Activated CD8-positive, alpha-beta T cell treated with anti-CD3 and anti-CD28 coated beads, Interleukin-2, amount 10 ng/mL, durations not matched to agents 7 days and 5 days (primary cell): ENCODE results near the gene ARFRP1. TPM values are rescaled to one million over a fixed set of nuclear protein-coding genes. Genes with fewer than 3 reads are reported as not detected.

Experiments
- ATAC-seq: fragments of 150-1000 bp; cut with Tn5 transposase; one replicate; pipeline ENCODE4 v1.10.0; 2021; ENCODE audit warnings: moderate library complexity
- CTCF ChIA-PET: fragments of 350-600 bp; sonication (Branson Sonifier 250); formaldehyde crosslinking; loops from one replicate; lab custom pipeline; 2021; ENCODE audit warnings: antibody characterized with exemption; lab: Charles Lee
- POLR2A ChIA-PET: fragments of 350-600 bp; sonication (Branson Sonifier 250); formaldehyde crosslinking; loops from one replicate; lab custom pipeline; 2021; ENCODE audit warnings: antibody characterized with exemption; lab: Charles Lee
- DNase-seq: peaks from one replicate; pipeline ENCODE4 v3.0.0-alpha.2; 2020
- H3K27ac Mint-ChIP-seq: one replicate; pipeline ENCODE4 v1.8.0; 2021; ENCODE audit warnings: mild to moderate bottlenecking, mixed read lengths
- H3K27me3 Mint-ChIP-seq: one replicate; pipeline ENCODE4 v1.8.0; 2021; ENCODE audit warnings: low read depth, mixed read lengths
- H3K36me3 Mint-ChIP-seq: one replicate; pipeline ENCODE4 v1.8.0; 2021; ENCODE audit warnings: low read depth, mixed read lengths
- H3K4me1 Mint-ChIP-seq: one replicate; pipeline ENCODE4 v1.8.0; 2021; ENCODE audit warnings: low read depth, mixed read lengths
- H3K4me3 Mint-ChIP-seq: one replicate; pipeline ENCODE4 v1.8.0; 2021; ENCODE audit warnings: mild to moderate bottlenecking, mixed read lengths
- H3K9me3 Mint-ChIP-seq: one replicate; pipeline ENCODE4 v1.8.0; 2022; ENCODE audit warnings: mixed read lengths; ENCODE audit not compliant: insufficient read depth
- total RNA-seq, 2 experiments: library from RNA; stranded (reverse); gene quantifications; one replicate each; pipeline ENCODE4 v1.2.3, GENCODE V29; 2021

Gene ARFRP1
- total RNA-seq, 2 experiments from 2014 or later = 55.2 to 57.6 TPM

- no peaks in the 10 kb centered on the region for H3K27me3 Mint-ChIP-seq
- no peak for ATAC-seq
- CTCF ChIA-PET = no interaction called here
- POLR2A ChIA-PET = interaction anchor here (0.7 to 1.0 kb wide), 2 partner anchors 30 to 167 kb away, joined by 3 read pairs; partner anchors contain the start of gene RTEL1
- no peak overlapping the region for H3K4me3 Mint-ChIP-seq
- DNase-seq = no peak
- no peaks in the 10 kb centered on the region for H3K4me1 Mint-ChIP-seq
- no peaks in the 10 kb centered on the region for H3K9me3 Mint-ChIP-seq
- no peak overlapping the region for H3K27ac Mint-ChIP-seq
- peaks cover 11% of the 10 kb centered on the region for H3K36me3 Mint-ChIP-seq
Measured at GRCh38 chr20:63687419-63688178, 20.2 kb downstream of the ARFRP1 start.

- DNase-seq (no peak), ATAC-seq (no peak)
- ChIA-PET CTCF (no interaction called here), POLR2A (no interaction called here)
- H3K27ac Mint-ChIP-seq = no peak overlapping the region
- H3K4me3 Mint-ChIP-seq = no peak overlapping the region
- no peaks in the 10 kb centered on the region for H3K4me1 Mint-ChIP-seq
- H3K27me3 Mint-ChIP-seq = no peaks in the 10 kb centered on the region
- no peaks in the 10 kb centered on the region for H3K9me3 Mint-ChIP-seq
- peaks cover 5% of the 10 kb centered on the region for H3K36me3 Mint-ChIP-seq
Measured at GRCh38 chr20:63686492-63687321, 21.1 kb downstream of the ARFRP1 start.

DNA sequence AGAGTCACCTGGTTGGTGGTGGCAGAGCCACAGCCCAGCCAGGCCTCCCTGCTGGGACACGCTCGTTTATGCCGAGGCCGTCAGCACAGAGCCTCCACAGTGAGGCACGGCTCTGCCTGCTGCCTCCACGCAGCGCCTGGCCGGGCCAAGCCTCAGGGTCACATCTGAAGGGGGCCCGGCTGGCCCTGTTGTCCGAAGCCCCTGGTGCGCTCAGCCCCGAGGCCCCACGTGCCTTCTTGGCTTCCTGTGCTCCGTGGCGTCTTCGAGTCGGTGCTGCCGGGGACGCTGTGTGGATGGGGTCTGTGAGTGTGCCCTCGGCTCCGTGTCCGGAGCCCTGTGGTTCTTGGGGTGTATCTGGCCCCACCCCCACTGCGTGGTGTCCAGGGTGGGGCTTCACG, 21.7 kb downstream of the ARFRP1 start:
- CTCF ChIA-PET = no interaction called here
- no peak overlapping the region for H3K27ac Mint-ChIP-seq

GRCh38 chr20:63685269-63686026, 22.3 kb downstream of the ARFRP1 start:
- ChIA-PET POLR2A (no interaction called here), CTCF (no interaction called here)
- DNase-seq (no peak), ATAC-seq (no peak)
- no peaks in the 10 kb centered on the region for H3K9me3 Mint-ChIP-seq
- no peak overlapping the region for H3K27ac Mint-ChIP-seq
- no peak overlapping the region for H3K4me3 Mint-ChIP-seq
- no peaks in the 10 kb centered on the region for H3K4me1 Mint-ChIP-seq
- H3K36me3 Mint-ChIP-seq = no peaks in the 10 kb centered on the region
- H3K27me3 Mint-ChIP-seq = no peaks in the 10 kb centered on the region

More for the DNA sequence above, 21.7 kb downstream of the ARFRP1 start:
- no peaks in the 10 kb centered on the region for H3K36me3 Mint-ChIP-seq
- no peaks in the 10 kb centered on the region for H3K27me3 Mint-ChIP-seq
- no peaks in the 10 kb centered on the region for H3K9me3 Mint-ChIP-seq
- ATAC-seq = no peak
- no peak for DNase-seq
- no peaks in the 10 kb centered on the region for H3K4me1 Mint-ChIP-seq
- no peak overlapping the region for H3K4me3 Mint-ChIP-seq
- POLR2A ChIA-PET = no interaction called here

DNA sequence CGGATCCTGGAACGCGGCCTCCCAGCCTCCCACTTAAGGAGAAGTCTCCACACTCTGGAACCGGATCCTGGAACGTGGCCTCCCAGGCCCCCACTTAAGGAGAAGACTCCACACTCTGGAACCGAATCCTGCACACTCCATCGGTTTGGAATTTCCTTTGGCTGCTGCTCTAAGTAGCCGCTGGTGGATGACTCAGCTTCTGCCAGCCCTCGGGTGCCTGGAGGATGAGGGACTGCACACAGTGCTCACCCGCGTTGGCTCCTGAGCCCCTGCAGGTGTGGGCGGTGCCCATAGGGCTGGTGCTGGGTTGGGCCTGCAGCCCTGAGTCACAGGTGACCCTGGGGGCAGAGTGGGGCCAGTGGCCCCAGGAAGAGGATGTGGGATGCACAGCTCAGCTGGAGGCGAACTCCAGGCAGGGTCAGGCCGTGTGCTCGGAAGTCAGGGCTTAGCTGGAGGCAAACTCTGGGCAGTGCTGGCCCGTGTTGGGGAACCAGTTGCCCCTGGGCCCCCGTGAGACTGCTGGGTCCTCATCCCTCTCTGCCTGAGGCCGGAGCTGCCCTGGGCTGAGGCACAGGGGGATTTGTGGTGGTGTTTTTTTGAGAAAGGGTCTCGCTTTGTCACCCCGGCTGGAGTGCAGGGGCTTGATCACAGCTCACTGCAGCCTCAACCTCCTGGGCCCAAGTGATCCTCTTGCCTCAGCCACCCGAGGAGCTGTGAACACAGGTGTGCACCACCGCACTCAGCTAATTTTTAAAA, 25.2 kb downstream of the ARFRP1 start:
- DNase-seq (no peak), ATAC-seq (no peak)
- POLR2A ChIA-PET = interaction anchor here (0.6 to 0.8 kb wide), 2 partner anchors 24 to 225 kb away, joined by 3 read pairs; partner anchors contain the start of gene RTEL1
- Mint-ChIP-seq H3K27ac (no peak overlapping the region), H3K9me3 (no peaks in the 10 kb centered on the region), H3K4me3 (no peak overlapping the region), H3K4me1 (no peaks in the 10 kb centered on the region), H3K27me3 (no peaks in the 10 kb centered on the region), H3K36me3 (peaks cover 4% of the 10 kb centered on the region)
- CTCF ChIA-PET = no interaction called here

- H3K4me1 Mint-ChIP-seq = no peaks in the 10 kb centered on the region
- ATAC-seq = no peak
- POLR2A ChIA-PET = no interaction called here
Measured at GRCh38 chr20:63681609-63682142, 26.1 kb downstream of the ARFRP1 start.

GRCh38 chr20:63680857-63681608, 26.7 kb downstream of the ARFRP1 start:
- Mint-ChIP-seq H3K36me3 (peaks cover 15% of the 10 kb centered on the region), H3K9me3 (no peaks in the 10 kb centered on the region), H3K4me3 (no peak overlapping the region), H3K4me1 (no peaks in the 10 kb centered on the region), H3K27ac (no peak overlapping the region), H3K27me3 (no peaks in the 10 kb centered on the region)
- ATAC-seq (no peak), DNase-seq (no peak)
- ChIA-PET POLR2A (no interaction called here), CTCF (no interaction called here)

More at GRCh38 chr20:63681609-63682142, 26.1 kb downstream of the ARFRP1 start:
- Mint-ChIP-seq H3K27ac (no peak overlapping the region), H3K9me3 (no peaks in the 10 kb centered on the region), H3K36me3 (peaks cover 11% of the 10 kb centered on the region), H3K27me3 (no peaks in the 10 kb centered on the region), H3K4me3 (no peak overlapping the region)
- CTCF ChIA-PET = no interaction called here
- DNase-seq = no peak

- ATAC-seq (no peak), DNase-seq (no peak)
- H3K27me3 Mint-ChIP-seq = no peaks in the 10 kb centered on the region
- POLR2A ChIA-PET = no interaction called here
- no peak overlapping the region for H3K4me3 Mint-ChIP-seq
- CTCF ChIA-PET = no interaction called here
- no peak overlapping the region for H3K27ac Mint-ChIP-seq
- H3K36me3 Mint-ChIP-seq = peaks cover 20% of the 10 kb centered on the region
- no peaks in the 10 kb centered on the region for H3K9me3 Mint-ChIP-seq
- no peaks in the 10 kb centered on the region for H3K4me1 Mint-ChIP-seq
Measured at GRCh38 chr20:63680427-63680826, 27.3 kb downstream of the ARFRP1 start.

- ATAC-seq (no peak), DNase-seq (no peak)
- no peak overlapping the region for H3K4me3 Mint-ChIP-seq
- ChIA-PET POLR2A (no interaction called here), CTCF (no interaction called here)
- H3K9me3 Mint-ChIP-seq = no peaks in the 10 kb centered on the region
- H3K27me3 Mint-ChIP-seq = no peaks in the 10 kb centered on the region
- no peak overlapping the region for H3K27ac Mint-ChIP-seq
- H3K36me3 Mint-ChIP-seq = peaks cover 20% of the 10 kb centered on the region
- no peaks in the 10 kb centered on the region for H3K4me1 Mint-ChIP-seq
Measured at GRCh38 chr20:63679799-63680305, 27.9 kb downstream of the ARFRP1 start.

DNA sequence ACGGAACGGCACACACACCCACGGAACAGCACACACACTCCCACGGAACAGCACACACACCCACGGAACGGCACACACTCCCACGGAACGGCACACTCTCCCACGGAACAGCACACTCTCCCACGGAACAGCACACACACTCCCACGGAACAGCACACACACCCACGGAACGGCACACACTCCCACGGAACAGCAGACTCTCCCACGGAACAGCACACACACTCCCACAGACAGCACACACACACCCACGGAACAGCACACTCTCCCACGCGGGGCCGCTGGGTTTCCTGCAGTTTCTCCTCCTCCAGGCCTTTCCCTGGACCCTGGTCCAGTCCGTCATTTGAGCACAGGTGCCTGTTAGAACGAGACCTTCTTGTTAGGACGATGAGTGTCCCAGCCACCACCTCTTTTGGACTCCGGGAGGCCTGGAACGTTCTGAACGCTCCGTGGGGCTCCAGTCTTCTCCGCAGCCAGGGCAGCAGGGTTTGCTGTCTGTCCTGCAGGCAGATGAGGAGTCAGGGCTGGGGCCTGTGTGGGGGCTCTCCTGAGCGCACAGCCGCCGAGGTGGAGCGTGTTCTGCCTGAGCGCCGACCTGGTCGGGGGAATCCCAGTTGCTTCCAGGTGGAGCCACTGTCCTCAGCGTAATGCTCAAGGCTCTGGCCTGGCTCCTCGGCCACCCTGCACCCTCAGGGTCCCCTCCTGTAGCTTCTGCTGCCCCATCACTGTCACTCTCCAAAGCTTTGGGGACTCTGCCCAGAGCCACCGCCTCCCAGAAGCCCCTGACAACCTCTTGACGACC, 28.9 kb downstream of the ARFRP1 start:
- Mint-ChIP-seq H3K27ac (no peak overlapping the region), H3K4me3 (no peak overlapping the region), H3K36me3 (peaks cover 20% of the 10 kb centered on the region), H3K4me1 (no peaks in the 10 kb centered on the region), H3K9me3 (no peaks in the 10 kb centered on the region), H3K27me3 (no peaks in the 10 kb centered on the region)
- CTCF ChIA-PET = no interaction called here
- POLR2A ChIA-PET = no interaction called here
- ATAC-seq (no peak), DNase-seq (no peak)
